Stimulated activated naive B cell treated with anti-CD40 and anti-IgM and Interleukin-4, amounts not matched to agents 10 μg/mL and 1 μg/mL and 100 μg/mL, for 72 hours (primary cell): ENCODE measurements around the gene IL1RAP.
"Not testable (repeated sequence)": the region's sequence is repeated elsewhere in the genome, so short reads cannot be mapped to it uniquely, and the experiment has no call there.

ENCODE experiments used
- ATAC-seq, 2 donors: fragments of 150-1000 bp; cut with Tn5 transposase; replicated peaks; 2 replicates each; pipeline ENCODE4 v1.10.0; 2021; ENCODE audit warnings: moderate library complexity in 1 of 2
- DNase-seq: peaks from one replicate; pipeline ENCODE4 v3.0.0; 2021
- H3K27ac Mint-ChIP-seq: one replicate; pipeline ENCODE4 v1.8.0; 2022; ENCODE audit warnings: mild to moderate bottlenecking, mixed read lengths
- H3K27me3 Mint-ChIP-seq, 2 donors: one replicate each; pipeline ENCODE4 v1.8.0; 2022; ENCODE audit warnings: mixed read lengths in 2 of 2
- H3K36me3 Mint-ChIP-seq, 2 donors: one replicate each; pipeline ENCODE4 v1.8.0; 2022; ENCODE audit warnings: mixed read lengths in 2 of 2, mild to moderate bottlenecking in 1 of 2
- H3K4me1 Mint-ChIP-seq, 2 donors: one replicate each; pipeline ENCODE4 v1.8.0; 2022; ENCODE audit warnings: mixed read lengths in 2 of 2, mild to moderate bottlenecking in 1 of 2
- H3K4me3 Mint-ChIP-seq, 2 donors: one replicate each; pipeline ENCODE4 v1.8.0; 2022; ENCODE audit warnings: mild to moderate bottlenecking in 2 of 2, mixed read lengths in 2 of 2, moderate library complexity in 1 of 2
- H3K9me3 Mint-ChIP-seq, 2 donors: one replicate each; pipeline ENCODE4 v1.8.0; 2022; ENCODE audit warnings: mixed read lengths in 2 of 2, mild to moderate bottlenecking in 1 of 2

IL1RAP gene

DNA sequence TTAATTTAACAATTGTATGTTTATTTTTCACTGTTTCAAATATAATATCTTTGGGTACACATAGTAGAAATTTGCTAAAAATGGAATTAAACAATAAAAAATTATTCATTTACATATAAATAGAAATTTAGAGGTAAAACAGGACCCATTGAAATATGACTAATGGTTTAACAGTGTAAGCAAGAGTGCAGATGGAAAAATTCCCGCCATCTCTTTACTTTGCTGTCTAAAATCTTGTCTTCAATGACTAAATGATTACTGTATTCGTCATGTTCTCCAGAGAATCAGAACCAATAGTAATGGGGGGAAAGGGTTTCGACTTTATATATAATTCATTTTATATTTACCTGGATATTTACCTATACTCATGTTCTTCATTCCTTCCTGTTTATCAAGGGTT lies 163.1 kb downstream of the IL1RAP start:
- ATAC-seq, result no peak
- no peaks in the 10 kb centered on the region for H3K36me3 Mint-ChIP-seq
- no peak overlapping the region for H3K27ac Mint-ChIP-seq
- peaks cover 4 to 6% of the 10 kb centered on the region in 2 donors for H3K27me3 Mint-ChIP-seq
- DNase-seq, result no peak
- H3K9me3 Mint-ChIP-seq, result peaks cover 4 to 7% of the 10 kb centered on the region in 2 donors
- H3K4me1 Mint-ChIP-seq, result no peaks in the 10 kb centered on the region
- no peak overlapping the region for H3K4me3 Mint-ChIP-seq

DNA sequence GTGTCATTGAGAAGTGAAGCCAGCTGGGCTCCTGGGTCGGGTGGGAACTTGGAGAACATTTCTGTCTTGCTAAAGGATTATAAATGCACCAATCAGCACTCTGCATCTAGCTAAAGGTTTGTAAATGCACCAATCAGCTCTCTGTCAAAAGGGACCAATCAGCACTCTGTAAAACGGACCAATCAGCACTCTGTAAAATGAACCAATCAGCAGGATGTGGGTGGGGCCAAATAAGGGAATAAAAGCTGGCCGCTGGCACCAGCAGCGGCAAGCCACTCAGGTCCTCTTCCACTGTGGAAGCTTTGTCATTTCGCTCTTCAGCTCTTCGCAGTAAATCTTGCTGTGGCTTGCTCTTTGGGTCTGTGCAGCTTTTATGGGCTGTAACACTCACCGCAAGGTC lies 164.0 kb downstream of the IL1RAP start:
- H3K9me3 Mint-ChIP-seq, H3K27ac Mint-ChIP-seq, H3K36me3 Mint-ChIP-seq, H3K27me3 Mint-ChIP-seq, H3K4me1 Mint-ChIP-seq, DNase-seq, H3K4me3 Mint-ChIP-seq, ATAC-seq: not testable (repeated sequence)

DNA sequence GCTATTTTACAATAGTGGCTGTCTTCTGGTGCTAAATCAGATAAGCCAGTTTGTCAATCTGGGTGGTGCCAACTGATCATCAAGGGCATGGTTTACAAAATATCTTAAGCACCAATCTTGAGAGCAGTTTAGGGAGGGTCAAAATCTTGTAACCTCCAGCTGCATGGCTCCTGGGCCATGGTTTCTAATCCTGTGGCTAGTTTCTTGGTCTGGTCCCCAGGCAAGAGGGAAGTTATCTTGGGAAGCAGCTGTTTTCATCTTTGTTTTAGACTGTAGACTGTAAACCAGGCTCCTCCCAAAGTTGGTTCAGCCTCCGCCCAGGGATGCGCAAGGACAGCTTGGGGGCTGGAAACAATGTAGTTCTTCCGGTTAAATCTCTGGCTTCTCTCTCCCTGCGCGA lies 166.8 kb downstream of the IL1RAP start:
- Mint-ChIP-seq H3K27ac (no peak overlapping the region), H3K36me3 (no peaks in the 10 kb centered on the region), H3K27me3 (peaks cover 2 to 3% of the 10 kb centered on the region in 2 donors), H3K9me3 (peaks cover 4 to 7% of the 10 kb centered on the region in 2 donors), H3K4me3 (no peak overlapping the region), H3K4me1 (no peaks in the 10 kb centered on the region)
- ATAC-seq (no peak), DNase-seq (no peak)

DNA sequence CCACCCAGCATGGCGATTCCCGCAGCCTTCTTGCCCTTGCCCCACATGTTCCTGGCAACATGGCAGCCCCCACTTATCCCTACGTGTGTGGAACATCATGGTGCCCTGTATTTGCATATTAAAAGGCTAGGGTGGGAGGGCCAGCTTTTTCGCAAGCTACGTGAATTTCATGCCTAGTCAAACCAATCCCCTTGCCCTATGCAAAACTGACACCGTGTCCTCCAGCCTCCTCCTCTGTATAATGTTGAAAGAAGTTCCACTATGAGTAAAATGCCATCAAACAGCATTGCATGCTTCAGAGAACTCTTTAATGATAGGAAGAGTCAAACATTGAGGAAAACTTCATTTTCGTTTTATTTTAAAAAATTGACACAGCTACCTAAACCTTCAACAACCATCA lies 170.9 kb downstream of the IL1RAP start:
- peaks cover 2 to 5% of the 10 kb centered on the region in 2 donors for H3K9me3 Mint-ChIP-seq
- H3K27ac Mint-ChIP-seq, result no peak overlapping the region
- H3K4me3 Mint-ChIP-seq, result no peak overlapping the region
- H3K27me3 Mint-ChIP-seq, result peaks cover 6 to 7% of the 10 kb centered on the region in 2 donors
- peaks cover 0 to 1% of the 10 kb centered on the region in 2 donors for H3K36me3 Mint-ChIP-seq
- no peak for DNase-seq
- ATAC-seq, result no peak
- no peaks in the 10 kb centered on the region for H3K4me1 Mint-ChIP-seq

DNA sequence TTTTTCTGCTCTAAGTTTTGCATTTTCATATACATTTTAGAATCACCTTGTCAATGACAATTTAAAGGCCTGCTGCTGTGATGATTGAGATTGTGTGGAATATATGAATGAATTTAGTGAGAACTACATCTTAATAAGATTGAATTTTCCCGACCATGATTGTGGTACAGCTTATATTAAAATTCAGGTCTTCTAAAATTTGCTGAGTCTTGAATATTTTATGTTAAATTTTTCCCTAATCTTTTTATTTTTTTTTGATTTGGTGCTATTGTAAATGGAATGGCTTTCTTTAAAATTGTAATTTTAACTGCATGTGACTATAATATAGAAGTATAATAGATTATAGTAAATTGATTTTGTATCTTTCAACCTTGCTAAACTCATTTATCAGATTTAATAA lies 172.1 kb downstream of the IL1RAP start:
- peaks cover 7 to 8% of the 10 kb centered on the region in 2 donors for H3K27me3 Mint-ChIP-seq
- peaks cover 0 to 1% of the 10 kb centered on the region in 2 donors for H3K36me3 Mint-ChIP-seq
- ATAC-seq, result no peak
- peaks cover 2 to 5% of the 10 kb centered on the region in 2 donors for H3K9me3 Mint-ChIP-seq
- DNase-seq, result no peak
- H3K27ac Mint-ChIP-seq, result no peak overlapping the region
- H3K4me3 Mint-ChIP-seq, result no peak overlapping the region
- no peaks in the 10 kb centered on the region for H3K4me1 Mint-ChIP-seq

DNA sequence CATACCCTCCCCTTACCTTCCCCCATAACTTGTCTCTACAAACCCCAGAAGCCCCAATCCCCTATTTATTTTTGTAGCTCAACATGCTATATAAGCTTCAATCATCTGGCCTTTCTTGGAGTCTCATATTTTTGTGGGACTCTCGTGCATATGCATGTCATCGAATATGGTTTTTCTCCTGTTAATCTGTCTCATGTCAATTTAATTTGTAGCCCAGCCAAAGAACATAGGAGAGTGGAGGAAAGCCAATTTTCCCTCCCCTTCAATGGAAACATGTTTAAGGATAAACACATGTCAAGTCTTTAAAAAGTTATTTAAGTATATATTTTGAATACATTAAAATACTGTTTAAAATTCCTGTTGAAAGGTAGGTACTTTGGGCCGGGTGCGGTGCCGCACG lies 176.4 kb downstream of the IL1RAP start:
- Mint-ChIP-seq H3K27ac (no peak overlapping the region), H3K27me3 (peaks cover 7 to 10% of the 10 kb centered on the region in 2 donors), H3K4me3 (no peak overlapping the region), H3K9me3 (peaks cover 0 to 5% of the 10 kb centered on the region in 2 donors), H3K4me1 (no peaks in the 10 kb centered on the region), H3K36me3 (peaks cover 0 to 1% of the 10 kb centered on the region in 2 donors)
- ATAC-seq, result no peak
- no peak for DNase-seq

DNA sequence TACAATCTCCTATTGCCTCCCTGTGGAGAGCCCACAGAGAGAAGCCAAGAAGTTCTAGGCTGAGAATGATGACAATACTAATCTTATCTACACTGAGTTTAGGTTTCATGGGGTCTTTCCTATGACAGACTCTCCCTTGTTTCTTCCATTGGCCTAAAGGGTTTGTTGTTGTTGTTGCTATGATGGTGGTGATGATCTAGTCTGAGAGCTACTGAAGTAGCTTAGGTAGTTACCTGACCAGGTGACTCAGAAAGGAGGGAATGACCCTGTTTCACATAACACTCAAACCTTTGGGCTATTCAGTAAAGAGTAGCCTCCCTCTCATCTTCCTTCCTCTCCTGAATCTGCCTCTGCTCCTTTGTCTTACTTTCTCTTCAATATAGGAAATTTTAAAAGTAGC lies 178.4 kb downstream of the IL1RAP start:
- no peaks in the 10 kb centered on the region for H3K4me1 Mint-ChIP-seq
- H3K27ac Mint-ChIP-seq, result no peak overlapping the region
- no peak overlapping the region for H3K4me3 Mint-ChIP-seq
- H3K9me3 Mint-ChIP-seq, result peaks cover 0 to 5% of the 10 kb centered on the region in 2 donors
- DNase-seq, result no peak
- H3K27me3 Mint-ChIP-seq, result peaks cover 10 to 12% of the 10 kb centered on the region in 2 donors
- no peak for ATAC-seq
- peaks cover 0 to 1% of the 10 kb centered on the region in 2 donors for H3K36me3 Mint-ChIP-seq

DNA sequence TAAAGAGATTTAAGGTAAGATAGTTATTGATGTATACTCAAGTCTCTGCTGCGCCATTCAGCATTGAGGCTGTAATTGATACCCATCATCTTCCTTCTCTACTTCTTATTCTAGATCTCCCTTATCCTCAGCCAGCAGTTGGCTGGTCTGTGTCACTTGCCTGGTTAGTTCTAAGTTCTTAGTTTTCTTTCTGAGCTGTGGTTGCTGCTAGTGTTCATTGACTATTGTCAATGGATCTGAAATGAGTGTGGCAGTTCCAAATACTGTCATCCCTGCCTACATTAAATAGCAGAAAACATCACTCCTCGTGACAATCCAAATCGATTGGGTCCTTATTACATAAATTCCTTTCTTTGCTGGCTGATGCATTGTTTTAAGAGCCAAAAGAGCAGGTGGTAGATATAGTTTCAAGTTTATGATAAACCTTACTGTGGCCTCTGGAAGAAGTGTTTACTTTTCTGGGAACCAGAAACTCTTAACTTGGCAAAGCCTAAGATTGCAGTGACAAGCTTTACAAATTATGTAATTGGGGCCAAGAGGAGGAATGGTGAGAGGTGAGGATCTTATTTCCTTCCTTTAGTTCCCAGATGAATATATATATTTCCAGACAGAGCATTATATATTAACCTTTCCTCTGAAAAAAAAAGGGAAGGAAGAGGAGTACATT lies 180.6 kb downstream of the IL1RAP start:
- no peak for DNase-seq
- H3K27me3 Mint-ChIP-seq, result peaks cover 5 to 8% of the 10 kb centered on the region in 2 donors
- no peak for ATAC-seq
- H3K36me3 Mint-ChIP-seq, result no peaks in the 10 kb centered on the region
- H3K27ac Mint-ChIP-seq, result no peak overlapping the region
- no peaks in the 10 kb centered on the region for H3K4me1 Mint-ChIP-seq
- no peak overlapping the region for H3K4me3 Mint-ChIP-seq
- H3K9me3 Mint-ChIP-seq, result no peaks in the 10 kb centered on the region

DNA sequence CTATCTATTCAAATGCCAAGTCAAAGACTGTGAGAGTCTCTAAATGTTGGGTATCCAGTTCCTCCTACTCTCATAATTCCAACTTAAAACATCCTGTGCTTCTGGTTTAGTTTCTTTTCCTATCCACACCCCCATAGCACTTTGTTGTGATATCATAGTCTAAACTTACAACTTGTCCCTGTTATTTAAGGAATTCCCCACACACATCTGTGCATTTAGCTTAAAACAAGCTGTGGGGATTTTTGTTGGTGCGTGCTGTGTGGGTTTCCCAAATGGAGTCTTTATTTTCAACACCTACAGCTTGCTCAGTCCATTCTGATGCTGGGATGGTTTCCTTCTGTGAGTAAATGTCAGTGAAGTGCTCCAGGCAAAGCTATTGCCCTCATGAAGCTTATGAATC lies 181.3 kb downstream of the IL1RAP start:
- no peaks in the 10 kb centered on the region for H3K9me3 Mint-ChIP-seq
- no peaks in the 10 kb centered on the region for H3K36me3 Mint-ChIP-seq
- DNase-seq, result no peak
- no peak overlapping the region for H3K27ac Mint-ChIP-seq
- no peak overlapping the region for H3K4me3 Mint-ChIP-seq
- peaks cover 5 to 8% of the 10 kb centered on the region in 2 donors for H3K27me3 Mint-ChIP-seq
- H3K4me1 Mint-ChIP-seq, result no peaks in the 10 kb centered on the region
- ATAC-seq, result no peak

DNA sequence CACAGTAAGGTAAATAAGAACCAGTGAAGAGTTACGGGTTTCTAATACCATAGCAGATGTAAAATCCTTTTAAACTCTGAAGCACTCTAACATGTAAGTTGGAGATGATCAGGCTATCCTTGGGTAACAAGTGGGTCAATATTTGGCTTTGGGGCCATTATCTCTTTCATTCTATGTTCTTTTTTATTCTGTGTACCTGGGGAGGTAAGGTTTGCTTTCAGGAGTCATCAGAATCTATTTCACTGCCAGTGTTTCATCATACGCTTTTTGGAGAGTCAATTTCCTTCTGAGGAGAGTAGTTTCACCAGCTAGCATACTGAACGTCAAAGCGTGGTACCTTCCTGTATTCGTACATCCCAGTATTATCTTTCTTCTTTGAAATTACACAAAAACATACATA lies 182.1 kb downstream of the IL1RAP start:
- no peaks in the 10 kb centered on the region for H3K9me3 Mint-ChIP-seq
- no peak overlapping the region for H3K27ac Mint-ChIP-seq
- peaks cover 0 to under 1% of the 10 kb centered on the region in 2 donors for H3K4me1 Mint-ChIP-seq
- ATAC-seq (no peak), DNase-seq (no peak)
- H3K36me3 Mint-ChIP-seq, result no peaks in the 10 kb centered on the region
- no peak overlapping the region for H3K4me3 Mint-ChIP-seq
- H3K27me3 Mint-ChIP-seq, result peaks cover 11% of the 10 kb centered on the region in 2 donors

DNA sequence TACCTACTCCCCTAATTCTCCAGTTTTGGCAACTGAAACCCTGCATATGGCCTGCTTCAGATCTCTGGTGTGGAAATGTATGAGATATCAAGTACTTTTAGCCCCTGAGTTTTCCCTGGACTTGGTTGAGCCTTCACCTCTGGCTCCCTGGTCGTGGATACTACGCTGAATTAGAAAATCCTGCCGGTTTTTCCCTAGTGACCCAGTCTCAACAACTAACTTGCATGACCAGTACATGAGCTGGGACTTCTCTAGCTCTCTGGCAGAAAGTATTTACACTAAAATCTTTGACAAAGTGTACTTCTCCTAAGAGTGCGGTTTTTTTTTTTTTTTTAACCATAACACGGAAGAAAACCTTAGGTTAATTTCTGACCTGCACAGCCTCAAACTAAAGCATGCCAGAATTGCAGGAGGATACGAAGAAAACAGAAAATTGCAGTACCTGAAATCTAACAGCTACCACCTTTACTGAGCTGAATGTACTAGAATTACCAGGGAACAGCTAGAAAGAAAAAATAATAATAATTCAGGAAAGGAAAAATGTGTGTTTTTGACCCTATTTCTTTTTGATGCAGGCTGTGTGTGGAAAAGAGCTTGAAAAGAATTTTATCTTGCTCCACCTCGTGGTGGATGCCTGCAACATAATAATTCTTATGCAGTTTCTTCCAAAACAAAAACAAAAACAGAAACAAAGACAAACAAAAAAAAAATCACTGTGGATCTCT lies 183.1 kb downstream of the IL1RAP start:
- Mint-ChIP-seq H3K27me3 (peaks cover 11 to 13% of the 10 kb centered on the region in 2 donors), H3K27ac (no peak overlapping the region), H3K36me3 (no peaks in the 10 kb centered on the region), H3K4me1 (peaks cover 0 to 1% of the 10 kb centered on the region in 2 donors), H3K4me3 (no peak overlapping the region), H3K9me3 (no peaks in the 10 kb centered on the region)
- DNase-seq (no peak), ATAC-seq (no peak)

DNA sequence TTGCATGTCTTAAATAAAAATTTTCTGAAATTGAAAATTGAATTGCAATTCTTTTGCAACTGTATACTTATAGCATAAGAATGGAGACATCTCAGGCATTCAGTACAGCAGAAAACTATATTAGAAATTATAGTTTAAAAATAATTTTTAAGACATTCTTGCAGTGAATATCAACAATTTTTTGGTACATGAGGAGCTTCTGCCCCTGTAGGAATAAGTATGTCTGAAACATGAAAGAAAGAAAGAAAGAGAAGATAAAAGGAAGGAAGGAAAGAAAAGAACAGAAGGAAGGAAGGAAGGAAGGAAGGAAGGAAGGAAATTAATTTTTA lies 183.6 kb downstream of the IL1RAP start:
- Mint-ChIP-seq H3K36me3 (no peaks in the 10 kb centered on the region), H3K9me3 (no peaks in the 10 kb centered on the region), H3K4me3 (no peak overlapping the region), H3K27ac (no peak overlapping the region), H3K4me1 (peaks cover 0 to 1% of the 10 kb centered on the region in 2 donors), H3K27me3 (peaks cover 11 to 18% of the 10 kb centered on the region in 2 donors)
- DNase-seq, result no peak
- no peak for ATAC-seq

DNA sequence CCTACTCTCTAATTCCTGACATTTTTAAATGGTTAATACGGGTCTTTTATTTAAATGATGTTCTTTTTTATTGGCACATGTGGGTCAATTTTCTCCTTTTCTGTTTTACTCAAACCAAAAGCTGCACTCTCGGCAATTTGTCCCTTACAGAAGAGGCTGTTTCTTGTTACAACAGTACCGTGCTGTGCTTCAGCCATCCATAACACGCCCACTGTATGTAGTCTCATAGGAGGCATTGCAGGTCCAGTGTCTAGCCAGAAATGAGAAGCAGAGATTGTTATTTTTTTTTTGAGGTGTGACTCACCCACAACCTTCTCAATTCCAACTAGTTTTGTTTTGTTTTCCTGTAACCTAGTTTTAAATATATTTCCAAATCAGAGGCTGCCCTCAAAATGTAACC lies 184.0 kb downstream of the IL1RAP start:
- DNase-seq (no peak), ATAC-seq (no peak)
- no peaks in the 10 kb centered on the region for H3K9me3 Mint-ChIP-seq
- no peak overlapping the region for H3K4me3 Mint-ChIP-seq
- H3K27ac Mint-ChIP-seq, result no peak overlapping the region
- no peaks in the 10 kb centered on the region for H3K36me3 Mint-ChIP-seq
- peaks cover 11 to 18% of the 10 kb centered on the region in 2 donors for H3K27me3 Mint-ChIP-seq
- H3K4me1 Mint-ChIP-seq, result peaks cover 0 to 1% of the 10 kb centered on the region in 2 donors

DNA sequence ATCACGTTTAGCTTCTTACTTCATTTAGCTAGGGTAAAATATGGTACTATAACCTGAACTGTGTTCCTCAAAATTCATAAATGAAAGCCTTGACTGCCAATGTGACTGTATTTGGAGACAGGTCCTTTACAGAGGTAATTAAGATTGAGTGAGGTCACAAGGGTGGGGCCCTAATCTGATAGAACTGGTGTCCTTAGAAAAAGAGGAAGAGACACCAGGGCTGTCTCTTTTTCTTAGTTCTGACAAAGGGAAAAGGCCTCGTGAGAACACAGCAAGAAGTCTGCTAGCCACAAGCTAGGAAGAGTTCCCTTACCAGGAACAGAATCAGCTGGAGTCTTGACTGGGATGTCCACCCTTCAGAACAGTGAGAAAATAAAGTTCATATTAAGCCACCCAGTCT lies 185.9 kb downstream of the IL1RAP start:
- no peaks in the 10 kb centered on the region for H3K9me3 Mint-ChIP-seq
- H3K4me1 Mint-ChIP-seq, result peaks cover 0 to 1% of the 10 kb centered on the region in 2 donors
- H3K27me3 Mint-ChIP-seq, result peaks cover 13 to 23% of the 10 kb centered on the region in 2 donors
- DNase-seq (no peak), ATAC-seq (no peak)
- H3K4me3 Mint-ChIP-seq, result no peak overlapping the region
- H3K27ac Mint-ChIP-seq, result no peak overlapping the region
- no peaks in the 10 kb centered on the region for H3K36me3 Mint-ChIP-seq

DNA sequence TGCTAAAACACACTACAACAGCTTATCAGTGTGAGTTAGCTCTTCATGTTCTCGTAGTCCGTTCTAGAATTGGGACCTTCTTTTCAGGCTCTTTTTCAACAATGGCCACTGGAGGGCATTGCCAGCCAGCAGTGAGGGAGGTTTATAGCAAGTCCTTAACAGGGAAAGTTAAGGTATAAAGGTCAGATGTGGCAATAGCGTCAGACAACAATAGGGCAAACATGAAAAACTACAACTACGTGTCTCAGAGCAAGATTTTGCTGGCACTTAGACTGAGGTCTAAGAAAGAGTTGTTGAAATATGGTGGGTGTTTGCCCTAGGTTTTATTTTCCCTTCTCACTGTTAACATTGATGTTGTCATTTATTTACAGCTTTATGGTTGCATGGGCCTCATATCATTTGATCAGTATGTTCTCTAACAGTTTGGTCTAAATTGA lies 187.2 kb downstream of the IL1RAP start:
- peak; percentile 39 to 43 for ATAC-seq
- H3K4me3 Mint-ChIP-seq, result no peak overlapping the region
- no peaks in the 10 kb centered on the region for H3K36me3 Mint-ChIP-seq
- no peaks in the 10 kb centered on the region for H3K9me3 Mint-ChIP-seq
- H3K27me3 Mint-ChIP-seq, result peaks cover 17 to 23% of the 10 kb centered on the region in 2 donors
- DNase-seq, result no peak
- H3K27ac Mint-ChIP-seq, result no peak overlapping the region
- H3K4me1 Mint-ChIP-seq, result peaks cover 0 to 1% of the 10 kb centered on the region in 2 donors
